Muscle layer of duodenum (tissue), 2 donors: ENCODE measurements around the gene CHRM1.

Source experiments
- H3K27ac ChIP-seq: one replicate; pipeline ENCODE4 v1.7.0; 2013; ENCODE audit warnings: mild to moderate bottlenecking, low read length
- H3K27me3 ChIP-seq: one replicate; pipeline ENCODE4 v1.7.0; 2013; ENCODE audit warnings: low read depth, mild to moderate bottlenecking, control low read depth, low read length
- H3K36me3 ChIP-seq, 2 donors: one replicate each; pipeline ENCODE4 v1.7.0; 2013; ENCODE audit warnings: low read length in 2 of 2, control low read depth in 1 of 2, mild to moderate bottlenecking in 1 of 2; ENCODE audit not compliant: insufficient read depth in 2 of 2, control insufficient read depth in 1 of 2
- H3K4me1 ChIP-seq, 2 donors: one replicate each; pipeline ENCODE4 v1.7.0; 2013; ENCODE audit warnings: low read length in 2 of 2, mild to moderate bottlenecking in 2 of 2, control low read depth in 1 of 2, moderate library complexity in 1 of 2; ENCODE audit not compliant: insufficient read depth in 2 of 2, control insufficient read depth in 1 of 2
- H3K4me3 ChIP-seq, 2 donors: one replicate each; pipeline ENCODE4 v1.7.0; 2013; ENCODE audit warnings: low read length in 2 of 2, low read depth in 1 of 2, mild to moderate bottlenecking in 1 of 2
- H3K9me3 ChIP-seq, 2 donors: one replicate each; pipeline ENCODE4 v1.7.0; 2013; ENCODE audit warnings: low read length in 2 of 2, control low read depth in 1 of 2, mild to moderate bottlenecking in 1 of 2; ENCODE audit not compliant: control insufficient read depth in 1 of 2
- donor health status: healthy.

The CHRM1 gene

GRCh38 chr11:62912268-62912667 lies 8.9 kb downstream of the CHRM1 start:
- Histone ChIP-seq H3K9me3 (no peaks in the 10 kb centered on the region), H3K36me3 (no peaks in the 10 kb centered on the region), H3K4me3 (no peak overlapping the region), H3K27me3 (no peaks in the 10 kb centered on the region), H3K4me1 (peaks cover 3 to 5% of the 10 kb centered on the region in 2 donors), H3K27ac (no peak overlapping the region)

DNA sequence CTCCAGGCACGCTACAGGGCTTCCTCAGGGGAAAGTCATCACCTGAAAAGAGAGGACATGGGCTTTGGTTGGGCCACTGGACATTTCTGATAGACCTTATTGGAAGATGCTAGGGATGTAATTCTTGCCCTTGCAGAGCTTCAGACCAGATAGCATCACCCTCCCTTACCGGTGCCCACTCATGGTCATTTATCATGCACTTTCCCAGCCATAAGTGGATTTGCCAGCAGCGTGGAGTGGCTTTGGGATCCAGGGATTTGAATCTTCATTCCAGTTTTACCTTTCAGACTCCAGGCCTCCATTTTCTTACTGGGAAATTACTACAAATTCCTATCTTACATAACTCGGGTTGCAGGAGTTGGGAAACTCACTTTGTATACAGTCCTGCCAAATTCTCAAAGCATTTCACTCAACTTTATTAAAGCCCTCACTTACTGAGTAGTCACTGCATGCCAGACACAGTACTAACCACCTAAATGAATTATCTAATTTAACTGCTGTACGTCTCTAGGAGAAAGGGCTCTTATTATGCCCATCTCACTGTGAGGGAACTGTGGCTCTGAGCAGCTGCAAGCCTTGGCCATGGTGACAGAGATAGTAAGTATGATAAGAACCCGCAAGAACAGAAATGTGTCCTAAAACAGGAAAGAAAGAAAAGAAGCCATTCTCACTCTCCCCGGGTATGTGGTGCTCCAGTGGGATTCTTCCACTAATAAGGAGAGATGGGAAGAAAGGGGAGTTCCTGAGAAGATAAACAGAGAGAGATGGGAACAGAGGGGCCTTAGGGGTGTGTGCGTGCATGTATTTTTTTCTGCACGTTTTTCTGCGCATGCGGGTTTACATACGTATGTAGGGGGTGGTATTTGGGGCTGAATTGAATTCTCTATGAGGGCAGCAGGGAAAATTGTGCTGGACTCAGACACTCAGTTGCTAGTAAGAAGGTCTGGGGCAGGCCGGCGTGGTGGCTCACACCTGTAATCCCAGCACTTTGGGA lies 9.7 kb downstream of the CHRM1 start:
- H3K4me1 ChIP-seq = peaks cover 3 to 5% of the 10 kb centered on the region in 2 donors
- H3K36me3 ChIP-seq = no peaks in the 10 kb centered on the region
- H3K4me3 ChIP-seq = no peak overlapping the region
- H3K27ac ChIP-seq = no peak overlapping the region
- no peaks in the 10 kb centered on the region for H3K9me3 ChIP-seq
- no peaks in the 10 kb centered on the region for H3K27me3 ChIP-seq

- no peak overlapping the region for H3K27ac ChIP-seq
- H3K27me3 ChIP-seq = no peaks in the 10 kb centered on the region
- H3K4me3 ChIP-seq = no peak overlapping the region
- no peaks in the 10 kb centered on the region for H3K9me3 ChIP-seq
- no peaks in the 10 kb centered on the region for H3K36me3 ChIP-seq
- H3K4me1 ChIP-seq = peaks cover 3 to 5% of the 10 kb centered on the region in 2 donors
These were observed 10.9 kb downstream of the CHRM1 start for GRCh38 chr11:62910141-62910882.

DNA sequence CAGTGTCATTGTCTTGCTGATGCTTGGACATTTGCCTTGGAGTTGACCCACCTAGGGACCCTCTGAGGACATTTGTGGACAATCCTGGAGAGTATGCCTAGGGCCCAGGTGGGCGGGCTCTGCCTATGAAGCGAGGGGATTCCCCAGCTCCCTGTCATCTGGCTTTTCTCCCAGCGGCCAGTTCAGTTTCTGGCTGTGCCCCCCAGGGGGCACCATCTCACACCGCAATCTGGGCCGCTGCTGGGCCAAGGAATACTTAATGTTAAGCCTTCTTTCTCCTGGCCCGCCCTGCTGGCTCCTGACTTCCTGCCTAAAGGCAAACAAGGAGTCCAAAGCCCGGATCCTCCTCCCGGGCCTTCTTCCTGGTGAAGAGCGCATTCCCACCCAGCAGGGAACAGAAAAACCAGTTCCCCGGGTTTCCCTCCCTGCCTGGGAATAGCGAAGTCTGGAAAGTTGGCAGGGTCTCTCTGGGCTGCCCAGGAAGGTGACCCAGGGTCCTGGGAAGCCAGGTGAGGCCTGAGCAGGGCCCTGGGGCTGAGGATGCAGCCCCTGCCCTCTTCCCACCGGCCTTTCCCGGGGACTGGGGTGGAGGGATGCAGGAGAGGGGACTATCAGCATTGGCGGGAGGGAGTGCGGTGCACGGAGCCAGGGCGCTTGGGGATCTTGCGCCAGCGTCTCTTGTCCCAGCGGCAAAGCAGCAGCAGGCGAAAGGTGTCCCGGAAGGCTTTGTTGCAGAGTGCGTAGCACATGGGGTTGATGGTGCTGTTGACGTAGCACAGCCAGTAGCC lies 11.9 kb downstream of the CHRM1 start:
- Histone ChIP-seq H3K27me3 (no peaks in the 10 kb centered on the region), H3K4me3 (no peak overlapping the region), H3K9me3 (no peaks in the 10 kb centered on the region), H3K36me3 (no peaks in the 10 kb centered on the region), H3K4me1 (peaks cover 3 to 5% of the 10 kb centered on the region in 2 donors), H3K27ac (no peak overlapping the region)

DNA sequence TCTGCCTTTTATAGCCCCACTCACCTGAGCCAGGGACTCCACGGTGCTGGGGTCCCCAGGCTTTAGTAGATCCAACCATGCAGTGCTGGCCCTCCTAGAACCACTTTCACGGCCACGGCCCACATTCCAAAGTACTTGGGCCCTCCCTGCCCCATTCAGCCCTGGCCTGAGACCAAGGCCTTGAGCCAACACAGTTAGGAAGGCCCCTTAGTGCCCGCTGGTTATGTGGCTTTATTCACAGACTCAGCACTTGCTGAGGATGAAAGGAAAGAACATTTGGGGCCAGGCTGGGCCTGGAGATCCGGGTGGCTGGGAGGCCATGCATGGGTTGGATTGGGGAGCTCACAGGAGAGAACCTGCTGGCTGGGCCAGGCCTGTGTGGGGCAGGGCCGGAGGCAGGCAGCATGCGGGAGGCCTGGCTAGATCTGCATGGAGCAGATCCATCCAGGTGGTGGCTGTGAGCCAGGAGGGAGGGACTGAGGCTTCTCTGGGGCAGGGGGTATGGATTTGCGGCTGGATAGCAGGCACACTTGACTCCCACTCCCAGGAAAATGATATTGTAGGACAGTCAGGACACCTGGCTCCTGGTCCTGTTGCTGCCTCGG lies 12.6 kb downstream of the CHRM1 start:
- H3K36me3 ChIP-seq = no peaks in the 10 kb centered on the region
- no peak overlapping the region for H3K4me3 ChIP-seq
- no peak overlapping the region for H3K27ac ChIP-seq
- H3K4me1 ChIP-seq = peaks cover 3 to 5% of the 10 kb centered on the region in 2 donors
- no peaks in the 10 kb centered on the region for H3K9me3 ChIP-seq
- H3K27me3 ChIP-seq = no peaks in the 10 kb centered on the region

DNA sequence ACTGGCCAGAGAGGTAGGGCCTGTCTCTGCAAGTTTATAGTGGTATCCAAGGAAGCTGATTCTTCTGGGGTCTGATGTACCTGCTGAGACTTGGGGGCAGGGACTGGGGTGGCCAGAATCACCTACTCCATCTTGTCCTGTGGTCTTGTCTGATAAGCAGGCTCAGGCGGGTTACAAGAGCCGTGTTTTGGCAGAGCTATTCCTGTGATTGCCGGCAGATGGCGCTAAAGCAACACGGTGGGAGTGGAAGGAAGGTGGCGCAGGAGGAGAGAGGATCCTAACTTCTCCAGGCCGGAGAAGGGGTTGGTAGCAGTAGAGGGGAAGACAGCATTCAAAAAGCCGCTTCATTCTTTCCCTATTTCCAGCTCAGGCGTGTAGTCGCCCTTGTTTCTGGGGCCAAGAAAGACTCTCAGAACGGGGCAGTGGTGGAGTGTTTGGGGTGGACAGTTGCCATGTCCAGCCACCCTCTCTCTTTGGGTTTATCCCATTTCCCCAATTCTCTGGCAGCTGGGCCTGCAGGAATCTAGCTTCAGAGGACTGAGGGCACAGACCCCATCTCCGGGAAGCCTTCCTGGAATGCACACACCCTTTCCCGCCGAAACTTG lies 15.1 kb downstream of the CHRM1 start:
- Histone ChIP-seq H3K9me3 (no peaks in the 10 kb centered on the region), H3K27me3 (no peaks in the 10 kb centered on the region), H3K4me1 (peaks cover 3 to 5% of the 10 kb centered on the region in 2 donors), H3K4me3 (no peak overlapping the region), H3K36me3 (no peaks in the 10 kb centered on the region), H3K27ac (no peak overlapping the region)

GRCh38 chr11:62905296-62905695 lies 15.9 kb downstream of the CHRM1 start:
- Histone ChIP-seq H3K27ac (no peak overlapping the region), H3K4me1 (peaks cover 3 to 5% of the 10 kb centered on the region in 2 donors), H3K4me3 (no peak overlapping the region), H3K9me3 (no peaks in the 10 kb centered on the region), H3K27me3 (no peaks in the 10 kb centered on the region), H3K36me3 (no peaks in the 10 kb centered on the region)

GRCh38 chr11:62902932-62903331 lies 18.2 kb downstream of the CHRM1 start:
- Histone ChIP-seq H3K9me3 (no peaks in the 10 kb centered on the region), H3K27me3 (no peaks in the 10 kb centered on the region), H3K36me3 (no peaks in the 10 kb centered on the region), H3K27ac (no peak overlapping the region), H3K4me1 (no peaks in the 10 kb centered on the region), H3K4me3 (no peak overlapping the region)

DNA sequence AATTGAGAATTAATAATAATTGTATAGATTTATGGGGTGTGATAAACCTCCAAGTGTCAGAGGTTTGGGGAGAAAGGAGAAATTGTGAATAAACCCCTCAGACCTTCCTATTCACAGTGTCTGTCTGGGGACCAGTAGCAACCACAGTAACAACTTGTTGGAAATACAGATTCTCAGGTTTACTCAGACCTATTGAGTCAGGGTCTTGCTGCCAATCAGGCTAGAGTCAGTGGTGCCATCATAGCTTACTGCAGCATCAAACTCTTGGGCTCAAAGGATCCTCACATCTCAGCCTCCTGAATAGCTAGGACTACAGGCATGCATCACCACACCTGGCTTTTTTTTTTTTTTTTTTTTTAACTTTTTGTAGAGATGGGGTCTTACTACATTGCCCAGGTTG lies 23.1 kb downstream of the CHRM1 start:
- H3K9me3 ChIP-seq = no peaks in the 10 kb centered on the region
- H3K27me3 ChIP-seq = no peaks in the 10 kb centered on the region
- H3K4me1 ChIP-seq = no peaks in the 10 kb centered on the region
- no peak overlapping the region for H3K27ac ChIP-seq
- H3K36me3 ChIP-seq = no peaks in the 10 kb centered on the region
- H3K4me3 ChIP-seq = no peak overlapping the region

- Histone ChIP-seq H3K27me3 (no peaks in the 10 kb centered on the region), H3K27ac (no peak overlapping the region), H3K36me3 (no peaks in the 10 kb centered on the region), H3K4me3 (no peak overlapping the region), H3K4me1 (no peaks in the 10 kb centered on the region), H3K9me3 (no peaks in the 10 kb centered on the region)
These were observed 23.9 kb downstream of the CHRM1 start for GRCh38 chr11:62897311-62897710.
